Measurements from ENCODE around the gene AIFM3. TPM values are rescaled to one million over a fixed set of nuclear protein-coding genes. Genes with fewer than 3 reads are reported as not detected.
"Not testable (repeated sequence)": the region's sequence is repeated elsewhere in the genome, so short reads cannot be mapped to it uniquely, and the experiment has no call there.

AIFM3 gene
- total RNA-seq, 3 donors from 2014 or later, result 73.1 to 239 (median 181) TPM

- Histone ChIP-seq H3K4me1 (ENCODE audit: low read depth) (peaks cover 7% of the 10 kb centered on the region), H3K9me3 (no peaks in the 10 kb centered on the region), H3K36me3 (ENCODE audit: low read depth) (no peaks in the 10 kb centered on the region), H3K4me3 (no peak overlapping the region)
- ATAC-seq (no peak), DNase-seq (peak in 1 of 3 donors; percentile 6)
- intact Hi-C loops (cut with DNase I, micrococcal nuclease), result no loop called here
- TF ChIP-seq CTCF (IDR thresholded peaks at IDR 0.05), result no peak
Measured at GRCh38 chr22:20970939-20971657, 4.0 kb downstream of the AIFM3 start.

DNA sequence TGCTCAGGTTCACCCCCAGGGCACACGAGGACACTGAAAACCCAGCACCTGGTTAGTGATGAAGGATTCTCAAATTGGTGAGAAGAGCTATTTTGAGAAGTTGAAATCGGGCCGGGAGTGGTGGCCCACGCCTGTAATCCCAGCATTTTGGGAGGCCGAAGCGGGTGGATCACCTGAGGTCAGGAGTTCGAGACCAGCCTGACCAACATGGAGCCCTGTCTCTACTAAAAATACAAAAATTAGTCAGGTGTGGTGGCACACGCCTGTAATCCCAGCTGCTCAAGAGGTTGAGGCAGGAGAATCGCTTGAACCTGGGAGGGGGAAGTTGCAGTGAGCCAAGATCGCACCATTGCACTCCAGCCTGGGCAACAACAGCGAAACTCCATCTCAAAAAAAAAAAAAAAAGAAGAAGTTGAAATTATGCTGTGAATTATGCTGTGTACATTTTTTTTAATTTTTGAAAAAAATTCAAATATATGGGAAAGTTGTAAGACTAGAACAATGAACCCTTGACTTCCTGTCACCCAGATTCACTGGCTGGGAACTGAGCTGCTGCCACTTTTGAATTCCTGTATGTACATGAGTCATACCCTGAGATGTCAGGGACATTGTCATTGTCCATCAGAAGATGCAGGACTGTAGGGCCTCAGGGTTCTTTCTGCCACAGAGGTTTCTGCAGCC lies 5.1 kb downstream of the AIFM3 start:
- ATAC-seq; intact Hi-C loops (cut with DNase I, micrococcal nuclease); DNase-seq: not testable (repeated sequence)

DNA sequence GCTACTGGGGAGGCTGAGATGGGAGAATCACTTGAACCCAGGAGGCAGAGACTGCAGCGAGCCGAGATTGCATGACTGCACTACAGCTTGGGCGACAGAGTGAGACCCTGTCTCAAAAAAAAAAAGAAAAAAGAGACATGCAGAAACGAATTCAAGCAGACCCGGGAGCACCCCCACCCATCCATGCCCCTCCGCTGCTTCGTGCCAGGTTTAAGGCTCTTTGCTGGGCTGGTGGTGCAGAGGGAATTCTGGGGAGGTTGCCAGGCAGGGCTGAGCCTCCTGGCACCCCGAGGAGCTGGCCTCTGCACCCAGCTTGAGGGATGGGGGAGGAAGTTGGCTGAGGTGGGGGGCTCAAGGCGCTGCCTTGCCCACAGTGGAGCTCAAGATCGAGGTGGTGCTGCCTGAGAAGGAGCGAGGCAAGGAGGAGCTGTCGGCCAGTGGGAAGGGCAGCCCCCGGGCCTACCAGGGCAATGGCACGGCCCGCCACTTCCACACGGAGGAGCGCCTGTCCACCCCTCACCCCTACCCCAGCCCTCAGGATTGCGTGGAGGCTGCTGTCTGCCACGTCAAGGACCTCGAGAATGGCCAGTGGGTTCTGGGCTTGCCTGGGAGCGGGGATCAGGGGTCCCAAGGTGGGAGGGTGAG lies 6.0 kb downstream of the AIFM3 start:
- Histone ChIP-seq H3K4me3 (no peak overlapping the region), H3K4me1 (ENCODE audit: low read depth) (no peaks in the 10 kb centered on the region), H3K9me3 (no peaks in the 10 kb centered on the region), H3K36me3 (ENCODE audit: low read depth) (no peaks in the 10 kb centered on the region)
- intact Hi-C loops (cut with DNase I, micrococcal nuclease), result no loop called here
- ATAC-seq (no peak), DNase-seq (no peak)
- TF ChIP-seq CTCF (IDR thresholded peaks at IDR 0.05), result no peak

More for the DNA sequence above, 5.1 kb downstream of the AIFM3 start:
- not testable (repeated sequence) for H3K36me3 ChIP-seq (ENCODE audit: low read depth); H3K4me3 ChIP-seq; H3K4me1 ChIP-seq (ENCODE audit: low read depth); H3K9me3 ChIP-seq

DNA sequence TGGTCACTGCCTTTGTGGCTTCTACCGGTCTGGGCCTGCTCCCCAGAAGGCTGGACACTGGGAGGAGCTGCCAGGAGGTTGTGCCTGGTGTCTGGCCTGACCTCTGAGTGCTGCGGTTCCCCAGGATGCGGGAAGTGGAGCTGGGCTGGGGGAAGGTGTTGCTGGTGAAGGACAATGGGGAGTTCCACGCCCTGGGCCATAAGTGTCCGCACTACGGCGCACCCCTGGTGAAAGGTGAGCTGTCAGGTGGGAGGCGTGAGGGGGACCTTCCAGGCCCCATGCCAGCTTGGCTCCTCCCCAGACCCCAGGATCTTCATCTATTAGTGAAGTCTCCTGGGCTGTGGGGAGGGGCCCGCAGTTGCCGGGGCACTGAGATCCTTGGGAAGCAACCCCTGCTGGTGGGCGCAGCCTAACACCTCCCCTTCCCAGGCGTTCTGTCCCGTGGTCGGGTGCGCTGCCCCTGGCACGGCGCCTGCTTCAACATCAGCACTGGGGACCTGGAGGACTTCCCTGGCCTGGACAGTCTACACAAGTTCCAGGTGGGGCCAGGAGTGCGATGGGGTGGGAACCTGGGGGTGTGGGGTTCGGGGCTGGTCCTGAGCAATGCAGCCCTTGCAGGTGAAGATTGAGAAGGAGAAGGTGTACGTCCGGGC lies 6.7 kb downstream of the AIFM3 start:
- Histone ChIP-seq H3K9me3 (peaks cover 5% of the 10 kb centered on the region), H3K4me3 (no peak overlapping the region), H3K4me1 (ENCODE audit: low read depth) (no peaks in the 10 kb centered on the region), H3K36me3 (ENCODE audit: low read depth) (no peaks in the 10 kb centered on the region)
- no peak for DNase-seq
- ATAC-seq, result no peak
- TF ChIP-seq CTCF (IDR thresholded peaks at IDR 0.05), result no peak
- intact Hi-C loops (cut with DNase I, micrococcal nuclease), result no loop called here

DNA sequence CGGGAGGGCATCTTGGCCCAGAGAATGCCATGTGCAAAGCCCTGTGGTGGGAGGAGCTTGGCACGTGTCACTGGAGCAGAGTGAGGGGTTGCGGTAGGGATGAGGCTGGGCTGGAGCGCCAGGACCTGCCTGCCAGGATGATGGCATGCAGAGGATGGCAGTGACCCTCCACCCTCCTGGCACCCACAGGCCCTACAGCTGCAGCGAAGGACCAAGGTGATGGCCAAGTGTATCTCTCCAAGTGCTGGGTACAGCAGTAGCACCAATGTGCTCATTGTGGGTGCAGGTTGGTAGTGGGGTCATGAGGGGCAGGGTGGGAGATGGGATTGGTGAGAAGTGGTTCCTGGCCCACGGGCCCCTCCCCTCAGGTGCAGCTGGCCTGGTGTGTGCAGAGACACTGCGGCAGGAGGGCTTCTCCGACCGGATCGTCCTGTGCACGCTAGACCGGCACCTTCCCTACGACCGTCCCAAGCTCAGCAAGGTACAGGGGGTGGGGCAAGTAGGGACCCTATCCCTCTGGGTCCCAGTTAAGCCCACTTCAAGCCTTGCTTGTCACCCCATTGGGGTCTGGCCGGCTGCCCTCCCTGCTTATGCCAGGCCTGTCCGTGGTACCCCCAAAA lies 7.4 kb downstream of the AIFM3 start:
- peaks cover 5% of the 10 kb centered on the region for H3K9me3 ChIP-seq
- ATAC-seq (no peak), DNase-seq (no peak)
- no peaks in the 10 kb centered on the region for H3K36me3 ChIP-seq (ENCODE audit: low read depth)
- H3K4me3 ChIP-seq, result no peak overlapping the region
- H3K4me1 ChIP-seq (ENCODE audit: low read depth), result no peaks in the 10 kb centered on the region
- no peak for TF ChIP-seq CTCF (IDR thresholded peaks at IDR 0.05)
- intact Hi-C loops (cut with DNase I, micrococcal nuclease), result no loop called here

Measured in mucosa of descending colon (tissue), 3 donors.